CD14-positive monocyte (primary cell): ENCODE data around the gene CEP20. TPM values are rescaled to one million over a fixed set of nuclear protein-coding genes. Genes with fewer than 3 reads are reported as not detected.

Source experiments
- DNase-seq, 3 donors: peaks; one replicate each; pipeline ENCODE4 v3.0.0-alpha.2; 2011 to 2022
- H2AFZ ChIP-seq: 2 replicates; pipeline ENCODE4 v1.6.0; 2012; ENCODE audit warnings: mild to moderate bottlenecking, low read depth, low read length, inconsistent platforms; ENCODE audit not compliant: insufficient read depth, poor library complexity, severe bottlenecking
- H3K27ac ChIP-seq, 2 donors: 1 replicate in 1 of 2; 2 replicates in 1 of 2; pipeline ENCODE4 v1.5.1; 2012 to 2013; ENCODE audit warnings: low read length in 2 of 2, control low read depth in 1 of 2, inconsistent platforms in 1 of 2, low read depth in 1 of 2, mild to moderate bottlenecking in 1 of 2
- H3K27me3 ChIP-seq, 2 donors: one replicate each; pipeline versions ENCODE4 v1.6.0 to v1.6.1; 2011 to 2013; ENCODE audit warnings: low read length in 2 of 2; ENCODE audit not compliant: control insufficient read depth in 2 of 2, insufficient read depth in 2 of 2
- H3K36me3 ChIP-seq, 2 donors: replicated peaks in 1 of 2; 1 replicate in 1 of 2; 2 replicates in 1 of 2; pipeline versions ENCODE4 v1.5.1 to v1.6.1; 2012 to 2013; ENCODE audit warnings: low read length in 2 of 2, control low read depth in 1 of 2, inconsistent platforms in 1 of 2, mild to moderate bottlenecking in 1 of 2; ENCODE audit not compliant: insufficient read depth in 2 of 2, control insufficient read depth in 1 of 2
- H3K4me1 ChIP-seq, 2 donors: 1 replicate in 1 of 2; 2 replicates in 1 of 2; pipeline versions ENCODE4 v1.5.1 to v1.6.1; 2012 to 2013; ENCODE audit warnings: low read length in 2 of 2, control low read depth in 1 of 2, inconsistent platforms in 1 of 2, mild to moderate bottlenecking in 1 of 2, moderate library complexity in 1 of 2; ENCODE audit not compliant: insufficient read depth in 2 of 2, control insufficient read depth in 1 of 2
- H3K4me2 ChIP-seq: replicated peaks from 2 replicates; pipeline ENCODE3; 2012; ENCODE audit warnings: low read length, moderate library complexity, mild to moderate bottlenecking; ENCODE audit not compliant: poor library complexity, severe bottlenecking; ENCODE audit errors: extremely low read depth
- H3K4me3 ChIP-seq, 3 experiments: fragments of 200-600 bp in 1 of 3; sonication (generic) in 1 of 3; replicated peaks in 1 of 3; 1 replicate in 2 of 3; 2 replicates in 1 of 3; pipeline ENCODE4 v1.5.1; 2011 to 2013; ENCODE audit warnings: low read length in 3 of 3, mild to moderate bottlenecking in 3 of 3, control low read depth in 2 of 3, low read depth in 2 of 3, inconsistent platforms in 1 of 3, moderate library complexity in 1 of 3
- H3K79me2 ChIP-seq: 2 replicates; pipeline ENCODE4 v1.6.0; 2012; ENCODE audit warnings: mild to moderate bottlenecking, control low read depth, inconsistent platforms, low read length, moderate library complexity; ENCODE audit not compliant: insufficient read depth
- H3K9ac ChIP-seq: 2 replicates; pipeline ENCODE4 v1.6.0; 2017; ENCODE audit warnings: low read length, mild to moderate bottlenecking; ENCODE audit not compliant: insufficient read depth, poor library complexity, severe bottlenecking
- H3K9me3 ChIP-seq, 2 donors: replicated peaks in 1 of 2; 1 replicate in 1 of 2; 2 replicates in 1 of 2; pipeline versions ENCODE4 v1.5.1 to v1.6.1; 2012 to 2013; ENCODE audit warnings: low read length in 2 of 2, control low read depth in 1 of 2; ENCODE audit not compliant: control insufficient read depth in 1 of 2, insufficient read depth in 1 of 2
- H4K20me1 ChIP-seq: 2 replicates; pipeline ENCODE4 v1.6.0; 2012; ENCODE audit warnings: mild to moderate bottlenecking, low read length, control low read depth, moderate library complexity; ENCODE audit not compliant: insufficient read depth
- H3K27ac Mint-ChIP-seq, 7 donors: one replicate each; pipeline ENCODE4 v1.8.0; 2020; ENCODE audit warnings: mild to moderate bottlenecking in 7 of 7, mixed read lengths in 7 of 7, moderate library complexity in 6 of 7, inconsistent platforms in 2 of 7
- H3K27me3 Mint-ChIP-seq, 3 donors: one replicate each; pipeline ENCODE4 v1.8.0; 2021 to 2022; ENCODE audit warnings: low read depth in 3 of 3, mild to moderate bottlenecking in 3 of 3, mixed read lengths in 3 of 3, moderate library complexity in 3 of 3, inconsistent platforms in 1 of 3
- H3K36me3 Mint-ChIP-seq, 2 donors: one replicate each; pipeline ENCODE4 v1.8.0; 2020; ENCODE audit warnings: mixed read lengths in 2 of 2, inconsistent platforms in 1 of 2, mild to moderate bottlenecking in 1 of 2
- H3K4me1 Mint-ChIP-seq: one replicate; pipeline ENCODE4 v1.8.0; 2020; ENCODE audit warnings: mild to moderate bottlenecking, mixed read lengths
- H3K4me3 Mint-ChIP-seq, 2 donors: one replicate each; pipeline ENCODE4 v1.8.0; 2020; ENCODE audit warnings: mild to moderate bottlenecking in 2 of 2, mixed read lengths in 2 of 2, moderate library complexity in 1 of 2
- H3K9me3 Mint-ChIP-seq, 7 donors: one replicate each; pipeline ENCODE4 v1.8.0; 2020 to 2022; ENCODE audit warnings: mixed read lengths in 7 of 7, mild to moderate bottlenecking in 6 of 7, moderate library complexity in 6 of 7, inconsistent platforms in 2 of 7
- CTCF ChIP-seq: fragments of 200-600 bp; IDR thresholded peaks from one replicate; pipeline ENCODE4 v1.8.0; 2022; ENCODE audit warnings: antibody characterized with exemption, mild to moderate bottlenecking
- WGBS: methylation state at CpG from one replicate; pipeline ENCODE4 v1.1.5; 2013; ENCODE audit warnings: missing lambda C conversion rate; ENCODE audit not compliant: insufficient coverage; 5-methylcytosine and 5-hydroxymethylcytosine counted together
- intact Hi-C, 2 donors: fragments of 100-400 bp; cut with micrococcal nuclease; formaldehyde crosslinking; loops; one replicate each; pipeline versions ENCODE4 v1.15.0 to v1.15.1; 2023
- polyA plus RNA-seq, 3 donors: library from polyadenylated mRNA; depleted of rRNA in 1 of 3; unstranded in 2 of 3; stranded (reverse) in 1 of 3; fragments of 300-500 nt in 2 of 3; fragments of >200 nt in 1 of 3; fragmentation: Illumina TruSeq in 2 of 3; gene quantifications; 1 replicate in 2 of 3; 2 replicates in 1 of 3; pipeline ENCODE4 v1.2.3, GENCODE V29; 2012 to 2021

The CEP20 gene
- polyA plus RNA-seq, 3 donors, result 11.6 to 27.3 (median 24.7) TPM

DNA sequence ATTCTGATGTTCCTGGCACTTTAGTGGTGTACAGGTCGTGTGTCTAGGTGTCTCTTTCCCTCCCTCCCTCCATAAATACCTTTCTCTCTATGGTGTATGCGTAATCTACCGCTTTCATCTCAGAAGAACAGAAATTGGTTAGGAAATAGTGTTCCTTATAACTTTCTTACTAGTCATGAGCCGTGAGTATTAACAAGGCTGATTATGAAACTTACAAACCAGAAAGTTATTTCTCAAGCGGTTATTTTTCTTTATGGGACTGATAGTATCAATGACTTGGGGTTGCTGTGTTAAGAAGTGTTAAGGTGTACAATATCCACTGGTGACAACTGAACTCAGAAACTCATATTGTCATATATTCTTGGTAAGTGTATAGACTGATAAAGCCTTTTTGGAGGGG, 18.4 kb downstream of the CEP20 start:
- Histone ChIP-seq H3K9me3 (no peaks in the 10 kb centered on the region), H3K9ac (no peak overlapping the region), H3K79me2 (peaks cover 8% of the 10 kb centered on the region), H3K27ac (no peak overlapping the region), H2AFZ (no peak overlapping the region), H4K20me1 (no peaks in the 10 kb centered on the region), H3K4me3 (no peak overlapping the region), H3K4me1 (no peaks in the 10 kb centered on the region), H3K36me3 (peaks cover 70 to 83% of the 10 kb centered on the region in 2 donors), H3K4me2 (no peak overlapping the region), H3K27me3 (no peaks in the 10 kb centered on the region)
- H3K9me3 Mint-ChIP-seq, result no peaks in the 10 kb centered on the region
- no CpG with 5 or more reads among the region's 5 CpGs for WGBS
- no peak overlapping the region for H3K4me3 Mint-ChIP-seq
- DNase-seq, result no peak
- TF ChIP-seq CTCF, result no peak
- intact Hi-C loops, result no loop called here
- peak overlapping the region in 1 of 7 donors; percentile 23 for H3K27ac Mint-ChIP-seq
- H3K27me3 Mint-ChIP-seq, result no peaks in the 10 kb centered on the region
- H3K4me1 Mint-ChIP-seq, result peaks cover 5% of the 10 kb centered on the region
- peaks cover 64 to 85% of the 10 kb centered on the region in 2 donors for H3K36me3 Mint-ChIP-seq

DNA sequence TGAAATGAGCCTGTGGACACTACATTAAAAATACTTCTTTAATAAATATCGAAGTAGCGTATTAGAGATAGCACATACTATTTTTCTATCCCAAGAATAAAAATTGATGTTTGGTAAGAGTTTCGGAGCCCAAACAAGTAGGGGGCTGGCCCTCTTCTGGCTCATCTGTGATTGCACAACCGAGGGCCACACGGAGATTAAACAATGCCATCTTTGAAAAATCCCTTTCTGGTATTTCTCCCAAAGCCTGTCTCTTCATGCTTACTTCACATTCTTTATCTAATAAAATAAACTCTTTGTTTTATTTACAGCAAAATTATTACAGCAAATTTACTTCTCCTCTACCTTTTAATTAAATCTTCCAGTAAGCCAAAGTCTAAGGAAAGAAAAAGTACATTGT, 22.0 kb downstream of the CEP20 start:
- no peaks in the 10 kb centered on the region for H3K27me3 ChIP-seq
- no peak overlapping the region for H3K9ac ChIP-seq
- Mint-ChIP-seq H3K27ac (no peak overlapping the region), H3K4me3 (no peak overlapping the region), H3K4me1 (no peaks in the 10 kb centered on the region), H3K9me3 (no peaks in the 10 kb centered on the region), H3K36me3 (peaks cover 42 to 59% of the 10 kb centered on the region in 2 donors), H3K27me3 (peaks cover 0 to 2% (median 0%) of the 10 kb centered on the region in 3 donors)
- H4K20me1 ChIP-seq, result no peaks in the 10 kb centered on the region
- intact Hi-C loops, result no loop called here
- no peaks in the 10 kb centered on the region for H3K9me3 ChIP-seq
- no CpG with 5 or more reads among the region's 5 CpGs for WGBS
- H3K79me2 ChIP-seq, result peaks cover 3% of the 10 kb centered on the region
- no peak for TF ChIP-seq CTCF
- no peak for DNase-seq
- H3K4me1 ChIP-seq, result no peaks in the 10 kb centered on the region
- H3K4me2 ChIP-seq, result no peak overlapping the region
- H2AFZ ChIP-seq, result no peak overlapping the region
- H3K4me3 ChIP-seq, result no peak overlapping the region
- no peak overlapping the region for H3K27ac ChIP-seq
- peaks cover 50 to 63% of the 10 kb centered on the region in 2 donors for H3K36me3 ChIP-seq
